Lung (tissue), 12 donors: ENCODE results near the gene PSMG1. TPM values are rescaled to one million over a fixed set of nuclear protein-coding genes. Genes with fewer than 3 reads are reported as not detected.

Experiments
- ATAC-seq: fragments of 200-7000 bp; cut with Tn5 transposase; one replicate; pipeline ENCODE4 v1.9.1; 2020; ENCODE audit warnings: moderate number of reproducible peaks; ENCODE audit not compliant: insufficient read depth, low FRiP score
- DNase-seq, 3 donors: peaks; one replicate each; pipeline ENCODE4 v3.0.0-alpha.2; 2013 to 2017
- H3K27ac ChIP-seq, 2 donors: one replicate each; pipeline ENCODE4 v1.5.1; 2013; ENCODE audit warnings: mild to moderate bottlenecking in 2 of 2, moderate library complexity in 2 of 2, control low read depth in 1 of 2, inconsistent platforms in 1 of 2, low read depth in 1 of 2, low read length in 1 of 2
- H3K27me3 ChIP-seq, 3 donors: one replicate each; pipeline ENCODE4 v1.5.1; 2013; ENCODE audit warnings: low read length in 2 of 3; ENCODE audit not compliant: control insufficient read depth in 3 of 3, insufficient read depth in 3 of 3
- H3K36me3 ChIP-seq, 4 donors: one replicate each; pipeline ENCODE4 v1.5.1; 2013; ENCODE audit warnings: low read length in 4 of 4, mild to moderate bottlenecking in 1 of 4, moderate library complexity in 1 of 4; ENCODE audit not compliant: control insufficient read depth in 4 of 4, insufficient read depth in 4 of 4
- H3K4me1 ChIP-seq, 5 donors: one replicate each; pipeline ENCODE4 v1.5.1; 2013; ENCODE audit warnings: low read length in 5 of 5, mild to moderate bottlenecking in 2 of 5, moderate library complexity in 1 of 5; ENCODE audit not compliant: control insufficient read depth in 5 of 5, insufficient read depth in 5 of 5
- H3K4me3 ChIP-seq: one replicate; pipeline ENCODE4 v1.5.1; 2013; ENCODE audit warnings: mild to moderate bottlenecking, control low read depth, moderate library complexity
- H3K9ac ChIP-seq, 2 donors: one replicate each; pipeline ENCODE4 v1.5.1; 2013; ENCODE audit warnings: low read length in 2 of 2, control low read depth in 1 of 2; ENCODE audit not compliant: insufficient read depth in 1 of 2
- H3K9me3 ChIP-seq, 4 donors: one replicate each; pipeline ENCODE4 v1.5.1; 2013; ENCODE audit warnings: low read length in 3 of 4, mild to moderate bottlenecking in 1 of 4, moderate library complexity in 1 of 4; ENCODE audit not compliant: control insufficient read depth in 4 of 4, insufficient read depth in 3 of 4
- CTCF ChIP-seq: IDR thresholded peaks from 2 replicates; pipeline ENCODE4 v1.5.1; 2012; ENCODE audit warnings: mild to moderate bottlenecking; ENCODE audit errors: control extremely low read depth, extremely low read depth
- WGBS, 2 donors: extraction: QIAGEN DNeasy Blood & Tissue Kit; methylation state at CpG; one replicate each; pipeline ENCODE4 v1.1.7; 2013; 5-methylcytosine and 5-hydroxymethylcytosine counted together
- polyA plus RNA-seq, 2 donors: library from polyadenylated mRNA; stranded (reverse); fragments of 200-250 nt; gene quantifications; one replicate each; pipeline ENCODE4 v1.2.1, GENCODE V29; 2013
- total RNA-seq, 2 donors: library from RNA; depleted of rRNA in 1 of 2; stranded (reverse); fragments of >200 nt in 1 of 2; gene quantifications; one replicate each; pipeline ENCODE4 v1.2.1, GENCODE V29; 2014 to 2021
- donor health status: control.
- donor health status: control.
- donor health status: Bipolar disorder and iron deficiency.
- donor health status: healthy.
- donor health status: DM: yes; HTN: yes; CAD: no.

PSMG1 gene
- total and polyA plus RNA-seq, 4 donors, result 17.9 to 62.0 (median 34.5) TPM

GRCh38 chr21:39132248-39132647 is 51.0 kb downstream of the PSMG1 start:
- H3K4me3 ChIP-seq, result no peak overlapping the region
- no peaks in the 10 kb centered on the region for H3K36me3 ChIP-seq
- WGBS, 2 donors, result 71 to 93% methylated on average over 3 of the region's 3 CpGs
- H3K27ac ChIP-seq, result no peak overlapping the region
- H3K27me3 ChIP-seq, result no peaks in the 10 kb centered on the region
- ATAC-seq, result no peak
- no peak overlapping the region for H3K9ac ChIP-seq
- TF ChIP-seq CTCF, result no peak
- DNase-seq, result no peak
- peaks cover 0 to 7% (median 0%) of the 10 kb centered on the region in 5 donors for H3K4me1 ChIP-seq
- H3K9me3 ChIP-seq, result peaks cover 0 to 6% (median 4%) of the 10 kb centered on the region in 4 donors

- Histone ChIP-seq H3K9me3 (peaks cover 0 to 6% (median 4%) of the 10 kb centered on the region in 4 donors), H3K36me3 (no peaks in the 10 kb centered on the region), H3K4me3 (no peak overlapping the region), H3K9ac (no peak overlapping the region), H3K4me1 (peaks cover 0 to 2% (median 0%) of the 10 kb centered on the region in 5 donors), H3K27ac (no peak overlapping the region), H3K27me3 (no peaks in the 10 kb centered on the region)
- TF ChIP-seq CTCF, result no peak
- WGBS, 2 donors, result 74 to 86% methylated on average over 1 of the region's 1 CpG
- no peak for DNase-seq
- no peak for ATAC-seq
Observed at GRCh38 chr21:39131791-39132190, 51.5 kb downstream of the PSMG1 start.

DNA sequence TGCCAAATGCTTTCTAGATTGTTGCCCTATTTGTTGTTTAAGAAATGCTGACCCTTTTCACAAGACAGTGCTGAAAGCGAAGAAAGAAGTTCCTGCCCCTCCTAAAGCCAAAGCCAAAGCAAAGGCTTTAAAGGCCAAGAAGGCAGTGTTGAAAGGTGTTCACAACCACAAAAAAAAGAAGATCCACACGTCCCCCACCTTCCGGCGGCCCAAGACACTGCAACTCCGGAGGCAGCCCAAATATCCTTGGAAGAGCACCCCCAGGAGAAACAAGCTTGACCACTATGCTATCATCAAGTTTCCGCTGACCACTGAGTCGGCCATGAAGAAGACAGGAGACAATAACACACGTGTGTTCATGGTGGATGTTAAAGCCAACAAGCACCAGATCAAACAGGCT is 55.7 kb downstream of the PSMG1 start:
- DNase-seq (no peak), ATAC-seq (no peak)
- 80 to 87% methylated on average over 8 of the region's 8 CpGs for WGBS, 2 donors
- no peaks in the 10 kb centered on the region for H3K27me3 ChIP-seq
- no peaks in the 10 kb centered on the region for H3K36me3 ChIP-seq
- H3K27ac ChIP-seq, result no peak overlapping the region
- H3K9ac ChIP-seq, result no peak overlapping the region
- H3K9me3 ChIP-seq, result peaks cover 0 to 6% (median 4%) of the 10 kb centered on the region in 4 donors
- no peak overlapping the region for H3K4me3 ChIP-seq
- TF ChIP-seq CTCF, result no peak
- peaks cover 0 to 17% (median 8%) of the 10 kb centered on the region in 5 donors for H3K4me1 ChIP-seq

GRCh38 chr21:39126486-39126806 is 56.8 kb downstream of the PSMG1 start:
- Histone ChIP-seq H3K9me3 (peaks cover 0 to 6% (median 4%) of the 10 kb centered on the region in 4 donors), H3K4me3 (no peak overlapping the region), H3K9ac (no peak overlapping the region), H3K4me1 (peaks cover 0 to 17% (median 8%) of the 10 kb centered on the region in 5 donors), H3K27me3 (no peaks in the 10 kb centered on the region), H3K36me3 (no peaks in the 10 kb centered on the region), H3K27ac (no peak overlapping the region)
- 75 to 83% methylated on average over 4 of the region's 4 CpGs for WGBS, 2 donors
- DNase-seq, result no peak
- ATAC-seq, result no peak
- no peak for TF ChIP-seq CTCF
